ENCODE measurements around the gene NRAS.

The NRAS gene

GRCh38 chr1:114669562-114670082, 46.9 kb downstream of the NRAS start, which contains the start of gene DENND2C (continued):
- TF ChIP-seq ATF2 (tag by site-specific recombination; IDR thresholded peaks at IDR 0.05; ENCODE audit: low read depth) (no peak), KLF9 (tag by site-specific recombination; IDR thresholded peaks at IDR 0.05; ENCODE audit: low read depth) (peak; percentile 84), ZNF530 (tag by site-specific recombination; IDR thresholded peaks at IDR 0.05; ENCODE audit: low read depth) (no peak), ZNF664 (tag by site-specific recombination; IDR thresholded peaks at IDR 0.05) (no peak), ZNF148 (tag by site-specific recombination; IDR thresholded peaks at IDR 0.05; ENCODE audit: borderline replicate concordance) (no peak), PRDM1 (tag by site-specific recombination; IDR thresholded peaks at IDR 0.05) (no peak), ZNF433 (tag by site-specific recombination; IDR thresholded peaks at IDR 0.05; ENCODE audit: low read depth) (no peak), ZNF175 (tag by site-specific recombination; IDR thresholded peaks at IDR 0.05) (no peak), ZNF214 (tag by site-specific recombination; IDR thresholded peaks at IDR 0.05; ENCODE audit: borderline replicate concordance) (no peak), SCRT2 (tag by site-specific recombination; IDR thresholded peaks at IDR 0.05) (peak; percentile 98), ZNF169 (tag by site-specific recombination; IDR thresholded peaks at IDR 0.05) (no peak), ZNF16 (tag by site-specific recombination; IDR thresholded peaks at IDR 0.05; ENCODE audit: low read depth) (no peak), ZNF391 (tag by site-specific recombination; IDR thresholded peaks at IDR 0.05; ENCODE audit: borderline replicate concordance, low read depth) (no peak), ZNF140 (tag by site-specific recombination; IDR thresholded peaks at IDR 0.05) (no peak), ZBTB11 (tag by site-specific recombination; conservative IDR thresholded peaks at IDR 0.05; ENCODE audit: low read depth) (peak; percentile 45; the same call in 1 of the 2 replicates), ZSCAN23 (tag by site-specific recombination; IDR thresholded peaks at IDR 0.05) (no peak), ZNF585B (tag by site-specific recombination; IDR thresholded peaks at IDR 0.05) (no peak), ZNF785 (tag by site-specific recombination; IDR thresholded peaks at IDR 0.05) (0 out of 2 replicates have a peak, but pooled peaks have one; percentile 40), ZNF510 (tag by site-specific recombination; IDR thresholded peaks at IDR 0.05; ENCODE audit: insufficient replicate concordance) (no peak), ZNF747 (tag by site-specific recombination; IDR thresholded peaks at IDR 0.05) (no peak), GLIS2 (tag by site-specific recombination; IDR thresholded peaks at IDR 0.05) (0 out of 2 replicates have a peak, but pooled peaks have one; percentile 24), EGR2 (tag by site-specific recombination; IDR thresholded peaks at IDR 0.05; ENCODE audit: low read depth) (peak; percentile 80), BCL6B (tag by site-specific recombination; IDR thresholded peaks at IDR 0.05) (no peak), HOXC10 (CRISPR knock-in tag; IDR thresholded peaks at IDR 0.05) (no peak), ZNF350 (tag by site-specific recombination; IDR thresholded peaks at IDR 0.05) (no peak), ZNF404 (tag by site-specific recombination; IDR thresholded peaks at IDR 0.05) (no peak), ZNF121 (tag by site-specific recombination; IDR thresholded peaks at IDR 0.05) (no peak), ZNF580 (tag by site-specific recombination; IDR thresholded peaks at IDR 0.05) (no peak), ZXDB (tag by site-specific recombination; IDR thresholded peaks at IDR 0.05) (peak; percentile 85), ZBTB49 (tag by site-specific recombination; IDR thresholded peaks at IDR 0.05; ENCODE audit: low read depth) (no peak)
